ENCODE data around the gene HERC2. TPM values are rescaled to one million over a fixed set of nuclear protein-coding genes. Genes with fewer than 3 reads are reported as not detected.
"Not testable (repeated sequence)": the region's sequence is repeated elsewhere in the genome, so short reads cannot be mapped to it uniquely, and the experiment has no call there.

HERC2 gene
- total and polyA plus RNA-seq, 4 donors: 14.6 to 45.4 (median 26.6) TPM

DNA sequence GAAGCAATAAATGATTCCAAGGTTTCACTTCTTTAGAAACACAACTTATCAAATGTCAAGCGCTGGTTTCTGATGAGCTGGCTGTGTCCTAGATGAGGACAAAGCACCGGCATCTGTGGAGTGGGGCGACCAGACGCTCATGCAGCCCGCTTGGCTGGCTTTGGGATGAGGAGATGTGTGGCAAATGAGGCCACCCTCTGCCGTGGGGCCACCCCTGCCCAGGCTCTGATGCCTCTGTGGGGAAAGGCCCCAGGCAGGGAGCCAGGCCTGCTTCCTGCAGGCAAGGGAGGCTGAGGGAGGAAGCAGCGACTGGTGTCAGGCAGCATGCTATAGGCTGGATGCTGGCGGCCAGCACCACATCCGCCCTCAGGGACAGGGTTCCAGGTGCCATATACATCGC, 102.9 kb downstream of the HERC2 start (continued):
- TF ChIP-seq, protein P1, sequence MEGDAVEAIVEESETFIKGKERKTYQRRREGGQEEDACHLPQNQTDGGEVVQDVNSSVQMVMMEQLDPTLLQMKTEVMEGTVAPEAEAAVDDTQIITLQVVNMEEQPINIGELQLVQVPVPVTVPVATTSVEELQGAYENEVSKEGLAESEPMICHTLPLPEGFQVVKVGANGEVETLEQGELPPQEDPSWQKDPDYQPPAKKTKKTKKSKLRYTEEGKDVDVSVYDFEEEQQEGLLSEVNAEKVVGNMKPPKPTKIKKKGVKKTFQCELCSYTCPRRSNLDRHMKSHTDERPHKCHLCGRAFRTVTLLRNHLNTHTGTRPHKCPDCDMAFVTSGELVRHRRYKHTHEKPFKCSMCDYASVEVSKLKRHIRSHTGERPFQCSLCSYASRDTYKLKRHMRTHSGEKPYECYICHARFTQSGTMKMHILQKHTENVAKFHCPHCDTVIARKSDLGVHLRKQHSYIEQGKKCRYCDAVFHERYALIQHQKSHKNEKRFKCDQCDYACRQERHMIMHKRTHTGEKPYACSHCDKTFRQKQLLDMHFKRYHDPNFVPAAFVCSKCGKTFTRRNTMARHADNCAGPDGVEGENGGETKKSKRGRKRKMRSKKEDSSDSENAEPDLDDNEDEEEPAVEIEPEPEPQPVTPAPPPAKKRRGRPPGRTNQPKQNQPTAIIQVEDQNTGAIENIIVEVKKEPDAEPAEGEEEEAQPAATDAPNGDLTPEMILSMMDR (IDR thresholded peaks at IDR 0.05; ENCODE audit: low read depth, low read length, missing input control): no peak
- TF ChIP-seq YY1 (IDR thresholded peaks at IDR 0.05): no peak
- TF ChIP-seq HNF4A (conservative IDR thresholded peaks at IDR 0.05): no peak
- no peak for TF ChIP-seq TAF1 (conservative IDR thresholded peaks at IDR 0.05)

DNA sequence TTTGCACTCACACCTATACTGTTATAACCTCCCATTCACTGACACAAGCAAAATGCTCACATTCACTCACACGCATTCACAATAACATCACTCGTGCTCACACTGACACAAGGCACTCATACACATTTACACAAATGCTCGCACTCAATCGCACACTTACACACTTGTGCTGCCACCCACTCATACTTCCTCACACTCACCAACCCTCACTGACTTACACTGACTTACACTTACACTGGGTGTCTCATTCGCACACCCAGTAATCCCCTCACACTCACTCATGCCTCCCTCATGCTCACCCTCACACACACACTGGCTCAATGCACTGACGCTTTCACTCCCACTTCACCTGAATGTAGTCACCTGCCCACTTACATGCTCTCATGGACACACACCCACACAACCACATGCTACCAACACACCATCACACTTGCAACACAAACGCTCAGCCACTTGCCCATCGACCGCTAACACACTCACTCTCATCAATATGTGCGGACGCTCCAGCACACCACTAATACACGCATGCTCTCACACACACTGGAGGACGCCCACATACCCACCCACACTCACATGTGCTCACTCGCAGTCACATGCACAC, 104.9 kb downstream of the HERC2 start:
- not testable (repeated sequence) for H3K4me1 ChIP-seq (ENCODE audit: control insufficient read depth in 4 of 4, insufficient read depth in 4 of 4, low read length in 3 of 4); H3K9ac ChIP-seq (ENCODE audit: low read depth in 1 of 2, low read length in 2 of 2); H3K9me3 ChIP-seq (ENCODE audit: control insufficient read depth in 4 of 4, low read length in 3 of 4); H3K27ac ChIP-seq (ENCODE audit: low read depth in 1 of 2, low read length in 2 of 2); DNase-seq (ENCODE audit: low spot score); H3K27me3 ChIP-seq (ENCODE audit: control insufficient read depth in 4 of 4, insufficient read depth in 4 of 4, low read length in 3 of 4); H3K4me3 ChIP-seq (ENCODE audit: low read depth in 1 of 3, low read length in 3 of 3)
- WGBS: over 99% methylated on average over 14 of the region's 14 CpGs
- peaks cover 5 to 32% (median 11%) of the 10 kb centered on the region in 4 donors for H3K36me3 ChIP-seq (ENCODE audit: control insufficient read depth in 4 of 4, insufficient read depth in 3 of 4, low read depth in 1 of 4, low read length in 3 of 4)

DNA sequence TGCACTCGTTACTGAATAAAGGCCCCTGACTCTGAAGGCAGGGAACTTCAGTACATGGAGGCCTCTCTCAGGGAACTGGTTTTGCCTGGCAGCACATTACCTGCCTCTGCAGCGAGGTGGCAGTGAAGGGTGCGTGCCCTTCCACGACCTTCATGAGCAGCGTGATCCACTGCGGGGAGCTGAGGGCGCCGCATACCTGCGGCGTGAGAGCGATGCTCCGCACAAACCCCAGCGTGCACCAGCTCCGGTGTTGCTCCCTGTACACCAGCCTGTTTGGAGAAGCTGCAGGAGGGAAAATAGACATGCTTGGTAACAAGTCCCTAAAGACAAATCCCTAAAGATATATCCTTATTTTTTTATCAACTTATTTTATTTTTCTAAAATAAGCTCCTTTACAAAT, 106.5 kb downstream of the HERC2 start:
- 97% methylated on average over 14 of the region's 14 CpGs for WGBS
- not testable (repeated sequence) for H3K9ac ChIP-seq (ENCODE audit: low read depth in 1 of 2, low read length in 2 of 2); H3K27me3 ChIP-seq (ENCODE audit: control insufficient read depth in 4 of 4, insufficient read depth in 4 of 4, low read length in 3 of 4); H3K4me1 ChIP-seq (ENCODE audit: control insufficient read depth in 4 of 4, insufficient read depth in 4 of 4, low read length in 3 of 4); H3K9me3 ChIP-seq (ENCODE audit: control insufficient read depth in 4 of 4, low read length in 3 of 4); DNase-seq (ENCODE audit: low spot score); H3K27ac ChIP-seq (ENCODE audit: low read depth in 1 of 2, low read length in 2 of 2); H3K4me3 ChIP-seq (ENCODE audit: low read depth in 1 of 3, low read length in 3 of 3)
- H3K36me3 ChIP-seq (ENCODE audit: control insufficient read depth in 4 of 4, insufficient read depth in 3 of 4, low read depth in 1 of 4, low read length in 3 of 4): peaks cover 5 to 32% (median 12%) of the 10 kb centered on the region in 4 donors

DNA sequence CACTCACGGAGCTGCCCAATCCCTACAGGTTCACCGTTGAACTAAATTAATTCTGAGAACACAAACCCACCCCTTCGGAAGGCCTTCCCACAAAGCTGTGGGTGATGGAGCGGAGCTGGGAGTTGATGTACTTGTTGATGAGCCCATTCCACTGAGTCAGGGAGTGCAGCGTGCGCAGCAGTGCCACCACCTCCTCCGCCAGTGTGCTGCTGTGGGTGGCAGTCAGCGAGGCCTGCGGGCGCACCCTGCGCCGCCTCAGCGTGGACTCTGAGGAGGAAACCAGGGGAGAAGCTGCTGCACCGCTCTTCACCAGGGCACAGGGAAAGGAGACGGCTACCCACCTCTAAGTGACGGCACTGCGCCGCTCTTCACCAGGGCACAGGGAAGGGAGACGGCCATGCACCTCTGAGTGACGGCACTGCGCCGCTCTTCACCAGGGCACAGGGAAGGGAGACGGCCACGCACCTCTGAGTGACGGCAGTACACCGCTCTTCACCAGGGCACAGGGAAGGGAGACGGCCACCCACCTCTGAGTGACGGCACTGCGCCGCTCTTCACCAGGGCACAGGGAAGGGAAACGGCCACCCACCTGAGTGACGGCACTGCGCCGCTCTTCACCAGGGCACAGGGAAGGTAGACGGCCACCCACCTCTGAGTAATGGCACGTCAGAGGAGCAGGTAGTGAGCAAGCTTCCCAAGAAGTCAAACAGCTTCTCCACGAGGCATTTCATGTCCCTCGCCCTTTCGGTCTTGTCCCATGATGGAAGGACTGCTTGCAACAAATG, 107.8 kb downstream of the HERC2 start:
- peaks cover 2 to 20% (median 7%) of the 10 kb centered on the region in 4 donors for H3K36me3 ChIP-seq (ENCODE audit: control insufficient read depth in 4 of 4, insufficient read depth in 3 of 4, low read depth in 1 of 4, low read length in 3 of 4)
- H3K27ac ChIP-seq (ENCODE audit: low read depth in 1 of 2, low read length in 2 of 2); H3K27me3 ChIP-seq (ENCODE audit: control insufficient read depth in 4 of 4, insufficient read depth in 4 of 4, low read length in 3 of 4); H3K9me3 ChIP-seq (ENCODE audit: control insufficient read depth in 4 of 4, low read length in 3 of 4); DNase-seq (ENCODE audit: low spot score); H3K9ac ChIP-seq (ENCODE audit: low read depth in 1 of 2, low read length in 2 of 2); H3K4me3 ChIP-seq (ENCODE audit: low read depth in 1 of 3, low read length in 3 of 3); H3K4me1 ChIP-seq (ENCODE audit: control insufficient read depth in 4 of 4, insufficient read depth in 4 of 4, low read length in 3 of 4): not testable (repeated sequence)
- WGBS: 98% methylated on average over 39 of the region's 39 CpGs

DNA sequence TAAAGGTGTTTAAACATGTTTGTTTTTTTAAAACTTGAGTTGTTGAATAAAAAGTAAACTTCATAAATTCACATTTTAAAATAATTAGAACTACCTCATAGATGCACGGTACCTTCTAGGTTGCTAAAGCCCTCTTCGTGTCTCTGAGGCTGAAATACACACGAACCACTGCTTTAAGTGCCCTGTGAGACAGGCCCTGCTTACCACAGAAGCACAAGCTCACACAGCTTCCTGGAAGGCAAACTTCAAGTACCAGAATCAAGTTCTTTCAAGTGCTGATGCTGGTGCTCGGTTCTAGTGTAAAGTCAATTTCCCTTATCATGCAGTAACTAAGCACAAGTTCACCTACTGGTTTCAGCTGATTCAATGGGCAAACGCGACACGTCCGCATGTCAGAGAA, 108.6 kb downstream of the HERC2 start:
- H3K9ac ChIP-seq (ENCODE audit: low read depth in 1 of 2, low read length in 2 of 2); H3K9me3 ChIP-seq (ENCODE audit: control insufficient read depth in 4 of 4, low read length in 3 of 4); H3K27me3 ChIP-seq (ENCODE audit: control insufficient read depth in 4 of 4, insufficient read depth in 4 of 4, low read length in 3 of 4); DNase-seq (ENCODE audit: low spot score); H3K4me3 ChIP-seq (ENCODE audit: low read depth in 1 of 3, low read length in 3 of 3); H3K27ac ChIP-seq (ENCODE audit: low read depth in 1 of 2, low read length in 2 of 2); H3K4me1 ChIP-seq (ENCODE audit: control insufficient read depth in 4 of 4, insufficient read depth in 4 of 4, low read length in 3 of 4): not testable (repeated sequence)
- WGBS: 92% methylated on average over 5 of the region's 8 CpGs
- H3K36me3 ChIP-seq (ENCODE audit: control insufficient read depth in 4 of 4, insufficient read depth in 3 of 4, low read depth in 1 of 4, low read length in 3 of 4): peaks cover 2 to 16% (median 7%) of the 10 kb centered on the region in 4 donors
